Fibroblast of lung (primary cell): ENCODE data around the gene BASP1.

Experiments
- EZH2 ChIP-seq: IDR thresholded peaks from 2 replicates; pipeline ENCODE4 v1.5.1; 2012; ENCODE audit warnings: low read length, control low read depth, mild to moderate bottlenecking; ENCODE audit errors: missing control alignments
- TF ChIP-seq, protein P1 (sequence below), 2 donors: IDR thresholded peaks in 1 of 2; conservative IDR thresholded peaks in 1 of 2; 1 replicate in 1 of 2; 2 replicates in 1 of 2; pipeline ENCODE4 v1.5.1; 2011 to 2012; ENCODE audit warnings: low read length in 2 of 2, control low read depth in 1 of 2, inconsistent platforms in 1 of 2, low read depth in 1 of 2, mild to moderate bottlenecking in 1 of 2

DNA sequence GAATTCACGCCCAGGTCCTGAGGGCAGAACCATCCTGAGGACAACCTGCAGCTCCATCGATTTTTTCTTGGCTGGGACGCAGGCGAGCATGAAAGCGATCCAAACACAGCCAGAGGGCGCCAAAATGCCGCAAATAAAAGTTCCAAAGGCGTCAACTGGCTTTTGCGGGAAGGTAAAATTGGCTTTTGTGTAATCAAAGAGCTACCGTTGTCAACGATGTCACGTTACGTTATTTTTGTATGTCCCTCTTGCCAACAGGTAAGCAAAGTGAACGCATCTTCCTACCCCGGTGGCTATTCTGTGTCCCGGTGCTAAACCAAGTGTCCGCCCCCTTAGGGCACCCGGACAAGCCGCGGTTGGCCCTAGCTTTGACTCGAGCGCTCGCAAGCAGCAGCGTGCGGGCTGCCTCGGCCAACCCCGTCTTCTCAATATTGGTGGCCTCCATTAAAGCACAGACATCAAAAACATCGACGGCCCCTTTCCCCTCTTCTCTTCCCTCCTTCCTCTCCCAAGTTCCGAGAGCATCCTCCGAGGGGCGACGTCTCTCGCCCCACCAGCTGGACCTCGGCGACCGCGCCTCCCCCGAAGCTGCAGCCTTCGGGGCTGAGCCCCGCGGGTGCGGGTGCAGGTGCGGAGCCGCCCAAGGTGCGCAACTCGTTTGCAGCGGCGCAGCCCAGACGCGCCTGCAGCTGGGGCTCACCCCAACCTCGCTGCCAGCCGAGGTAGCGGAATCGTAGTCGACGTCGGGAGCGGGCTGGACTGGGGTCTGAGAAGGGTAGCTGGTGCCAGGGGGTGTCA lies 1.1 kb upstream of the BASP1 start:
- TF ChIP-seq, protein P1, sequence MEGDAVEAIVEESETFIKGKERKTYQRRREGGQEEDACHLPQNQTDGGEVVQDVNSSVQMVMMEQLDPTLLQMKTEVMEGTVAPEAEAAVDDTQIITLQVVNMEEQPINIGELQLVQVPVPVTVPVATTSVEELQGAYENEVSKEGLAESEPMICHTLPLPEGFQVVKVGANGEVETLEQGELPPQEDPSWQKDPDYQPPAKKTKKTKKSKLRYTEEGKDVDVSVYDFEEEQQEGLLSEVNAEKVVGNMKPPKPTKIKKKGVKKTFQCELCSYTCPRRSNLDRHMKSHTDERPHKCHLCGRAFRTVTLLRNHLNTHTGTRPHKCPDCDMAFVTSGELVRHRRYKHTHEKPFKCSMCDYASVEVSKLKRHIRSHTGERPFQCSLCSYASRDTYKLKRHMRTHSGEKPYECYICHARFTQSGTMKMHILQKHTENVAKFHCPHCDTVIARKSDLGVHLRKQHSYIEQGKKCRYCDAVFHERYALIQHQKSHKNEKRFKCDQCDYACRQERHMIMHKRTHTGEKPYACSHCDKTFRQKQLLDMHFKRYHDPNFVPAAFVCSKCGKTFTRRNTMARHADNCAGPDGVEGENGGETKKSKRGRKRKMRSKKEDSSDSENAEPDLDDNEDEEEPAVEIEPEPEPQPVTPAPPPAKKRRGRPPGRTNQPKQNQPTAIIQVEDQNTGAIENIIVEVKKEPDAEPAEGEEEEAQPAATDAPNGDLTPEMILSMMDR (conservative IDR thresholded peaks at IDR 0.05 in 1 of 2, IDR thresholded peaks at IDR 0.05 in 1 of 2; ENCODE audit: low read depth in 1 of 2, low read length in 2 of 2), result peak; percentile 83 to 87
- no peak for TF ChIP-seq EZH2
